Sigmoid colon (tissue), 7 donors: ENCODE results near the gene PTPRT. TPM values are rescaled to one million over a fixed set of nuclear protein-coding genes. Genes with fewer than 3 reads are reported as not detected.

Experiments
- DNase-seq: peaks from one replicate; pipeline ENCODE4 v3.0.0-alpha.2; 2019
- H3K27ac ChIP-seq, 4 donors: fragments of 200-600 bp; sonication (generic); one replicate each; pipeline ENCODE4 v1.5.1; 2016 to 2019; ENCODE audit warnings: mild to moderate bottlenecking in 1 of 4
- H3K27me3 ChIP-seq, 3 donors: fragments of 200-600 bp; sonication (generic); one replicate each; pipeline ENCODE4 v1.5.1; 2019; ENCODE audit warnings: mild to moderate bottlenecking in 1 of 3
- H3K36me3 ChIP-seq, 4 donors: fragments of 200-600 bp; sonication (generic); one replicate each; pipeline ENCODE4 v1.5.1; 2016 to 2019
- H3K4me1 ChIP-seq, 4 donors: fragments of 200-600 bp; sonication (generic); one replicate each; pipeline ENCODE4 v1.5.1; 2017 to 2019
- H3K4me3 ChIP-seq, 4 donors: fragments of 200-600 bp; sonication (generic); one replicate each; pipeline ENCODE4 v1.5.1; 2017 to 2019; ENCODE audit warnings: mild to moderate bottlenecking in 2 of 4, moderate library complexity in 1 of 4
- H3K9me3 ChIP-seq, 4 donors: fragments of 200-600 bp in 3 of 4; sonication (generic) in 3 of 4; one replicate each; pipeline versions ENCODE4 v1.5.1 to v1.6.1; 2013 to 2019
- EP300 ChIP-seq, 4 donors: sonication (generic); formaldehyde crosslinking; IDR thresholded peaks; one replicate each; pipeline ENCODE4 v1.6.1; 2017; ENCODE audit warnings: antibody characterized with exemption in 4 of 4
- POLR2A ChIP-seq, 2 donors: fragments of 450-650 bp; IDR thresholded peaks; one replicate each; pipeline ENCODE4 v1.6.1; 2016; ENCODE audit warnings: antibody characterized with exemption in 2 of 2, mild to moderate bottlenecking in 2 of 2, moderate library complexity in 2 of 2
- POLR2AphosphoS5 ChIP-seq, 4 donors: sonication (generic); formaldehyde crosslinking; IDR thresholded peaks; one replicate each; pipeline ENCODE4 v1.6.1; 2017; ENCODE audit warnings: antibody characterized with exemption in 4 of 4
- WGBS, 2 donors: extraction: QIAGEN DNeasy Blood & Tissue Kit; methylation state at CpG; one replicate each; pipeline ENCODE4 v1.1.7; 2013; 5-methylcytosine and 5-hydroxymethylcytosine counted together
- intact Hi-C: fragments of 100-400 bp; cut with DNase I; formaldehyde crosslinking; loops from one replicate; pipeline ENCODE4 v1.15.1; 2023
- polyA plus RNA-seq, 3 donors: library from polyadenylated mRNA; stranded (reverse); fragments of 200-250 nt; gene quantifications; one replicate each; pipeline ENCODE4 v1.2.3, GENCODE V29; 2013
- total RNA-seq, 4 donors: library from RNA; depleted of rRNA; stranded (reverse); fragments of >200 nt; gene quantifications; one replicate each; pipeline ENCODE4 v1.1.0, GENCODE V29; 2016
- TF ChIP-seq, protein P1 (sequence below), 4 experiments: fragments of 450-650 bp in 3 of 4; fragments of 200-600 bp in 1 of 4; IDR thresholded peaks; one replicate each; pipeline ENCODE4 v1.5.1; 2016 to 2019; ENCODE audit warnings: antibody characterized with exemption in 4 of 4, mild to moderate bottlenecking in 3 of 4, moderate library complexity in 2 of 4
- donor health status: healthy with polysubstance abuse.
- donor health status: Bipolar disorder and iron deficiency.
- donor health status: healthy.

PTPRT gene
- total and polyA plus RNA-seq, 7 donors = under 0.01 to 0.41 (median 0.12) TPM; not detected in 3

DNA sequence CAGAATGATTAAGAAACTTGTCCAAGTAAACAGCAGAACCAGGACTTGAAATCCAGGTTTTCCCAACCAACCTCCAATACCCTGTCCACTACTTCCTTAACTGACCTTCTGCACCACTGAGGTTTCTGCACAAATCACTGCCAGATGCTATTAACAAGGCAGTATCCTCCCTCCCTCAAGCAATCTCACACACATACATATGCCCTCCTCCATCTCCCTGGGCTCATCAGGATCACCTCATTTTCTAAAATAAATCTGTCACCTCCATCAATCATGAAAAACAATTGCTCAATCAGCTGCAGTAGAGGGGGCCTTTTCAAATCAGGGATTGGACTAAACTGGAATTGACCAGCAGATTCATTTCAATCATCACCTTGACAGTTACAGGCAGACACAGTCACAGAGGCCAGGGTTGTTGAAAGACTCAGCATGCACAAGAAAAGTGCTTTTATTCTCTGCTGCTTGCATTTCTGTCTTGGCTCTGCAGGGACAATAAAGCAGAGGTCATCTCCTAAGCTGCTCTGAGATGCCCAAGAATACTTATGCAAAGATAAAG, 539.4 kb downstream of the PTPRT start:
- intact Hi-C loops = no loop called here

DNA sequence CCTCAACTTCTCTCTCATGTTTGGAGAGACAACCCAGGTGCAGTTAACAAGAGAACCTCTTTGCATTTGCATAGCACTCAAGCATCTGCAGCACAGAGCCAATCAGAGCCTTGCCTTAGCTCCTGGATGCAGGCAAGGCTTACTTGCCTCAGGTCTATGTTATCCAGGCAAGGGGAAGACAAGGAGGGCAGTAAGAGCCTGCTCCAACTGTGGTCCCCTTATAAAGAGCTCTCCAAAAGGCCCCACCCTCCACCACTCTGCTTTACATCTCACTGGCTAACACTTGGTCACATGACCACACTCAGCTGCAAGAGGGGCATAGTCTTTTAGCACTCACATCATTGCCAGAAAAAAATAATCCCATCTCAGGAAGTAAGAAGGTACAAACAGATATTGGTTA, 540.0 kb downstream of the PTPRT start:
- H3K36me3 ChIP-seq = no peaks in the 10 kb centered on the region
- H3K27me3 ChIP-seq = no peaks in the 10 kb centered on the region
- no peak for DNase-seq
- H3K4me1 ChIP-seq = no peaks in the 10 kb centered on the region
- H3K9me3 ChIP-seq = no peaks in the 10 kb centered on the region
- TF ChIP-seq, protein P1, sequence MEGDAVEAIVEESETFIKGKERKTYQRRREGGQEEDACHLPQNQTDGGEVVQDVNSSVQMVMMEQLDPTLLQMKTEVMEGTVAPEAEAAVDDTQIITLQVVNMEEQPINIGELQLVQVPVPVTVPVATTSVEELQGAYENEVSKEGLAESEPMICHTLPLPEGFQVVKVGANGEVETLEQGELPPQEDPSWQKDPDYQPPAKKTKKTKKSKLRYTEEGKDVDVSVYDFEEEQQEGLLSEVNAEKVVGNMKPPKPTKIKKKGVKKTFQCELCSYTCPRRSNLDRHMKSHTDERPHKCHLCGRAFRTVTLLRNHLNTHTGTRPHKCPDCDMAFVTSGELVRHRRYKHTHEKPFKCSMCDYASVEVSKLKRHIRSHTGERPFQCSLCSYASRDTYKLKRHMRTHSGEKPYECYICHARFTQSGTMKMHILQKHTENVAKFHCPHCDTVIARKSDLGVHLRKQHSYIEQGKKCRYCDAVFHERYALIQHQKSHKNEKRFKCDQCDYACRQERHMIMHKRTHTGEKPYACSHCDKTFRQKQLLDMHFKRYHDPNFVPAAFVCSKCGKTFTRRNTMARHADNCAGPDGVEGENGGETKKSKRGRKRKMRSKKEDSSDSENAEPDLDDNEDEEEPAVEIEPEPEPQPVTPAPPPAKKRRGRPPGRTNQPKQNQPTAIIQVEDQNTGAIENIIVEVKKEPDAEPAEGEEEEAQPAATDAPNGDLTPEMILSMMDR (IDR thresholded peaks at IDR 0.05) = no peak
- no peak for TF ChIP-seq EP300 (IDR thresholded peaks at IDR 0.05)
- TF ChIP-seq POLR2A (IDR thresholded peaks at IDR 0.05) = no peak
- no peak for TF ChIP-seq POLR2AphosphoS5 (IDR thresholded peaks at IDR 0.05)
- intact Hi-C loops = no loop called here
- no peak overlapping the region for H3K27ac ChIP-seq
- H3K4me3 ChIP-seq = no peak overlapping the region

More for the DNA sequence above, 539.4 kb downstream of the PTPRT start:
- H3K9me3 ChIP-seq = no peaks in the 10 kb centered on the region
- no peak overlapping the region for H3K27ac ChIP-seq
- no peaks in the 10 kb centered on the region for H3K27me3 ChIP-seq
- DNase-seq = no peak
- TF ChIP-seq POLR2A (IDR thresholded peaks at IDR 0.05) (no peak), EP300 (IDR thresholded peaks at IDR 0.05) (no peak), POLR2AphosphoS5 (IDR thresholded peaks at IDR 0.05) (no peak)
- TF ChIP-seq, protein P1 (IDR thresholded peaks at IDR 0.05) = no peak
- H3K4me1 ChIP-seq = no peaks in the 10 kb centered on the region
- no peak overlapping the region for H3K4me3 ChIP-seq
- H3K36me3 ChIP-seq = no peaks in the 10 kb centered on the region

DNA sequence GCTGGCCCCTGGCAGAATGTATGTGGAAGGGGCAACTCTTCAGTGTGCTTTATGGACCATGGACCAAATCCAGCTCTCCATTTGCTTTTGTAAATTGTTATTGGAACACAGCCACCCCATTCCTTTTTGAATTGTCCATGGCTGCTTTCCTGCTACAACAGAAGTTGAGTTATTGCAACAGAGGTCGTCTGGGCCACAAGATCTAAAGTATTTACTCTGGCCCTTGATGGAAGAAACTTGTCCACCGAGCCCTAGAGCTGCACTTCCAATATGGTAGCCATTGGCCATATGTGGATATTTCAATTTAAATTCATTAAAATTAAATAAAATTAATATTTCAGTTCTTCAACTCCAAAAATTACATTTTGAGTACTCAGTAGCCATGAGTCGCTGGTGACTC, 543.5 kb downstream of the PTPRT start:
- DNase-seq = no peak
- intact Hi-C loops = no loop called here
- TF ChIP-seq POLR2A (IDR thresholded peaks at IDR 0.05) = no peak
- no peak for TF ChIP-seq EP300 (IDR thresholded peaks at IDR 0.05)
- TF ChIP-seq POLR2AphosphoS5 (IDR thresholded peaks at IDR 0.05) = no peak
- TF ChIP-seq, protein P1 (IDR thresholded peaks at IDR 0.05) = no peak
- no peaks in the 10 kb centered on the region for H3K27me3 ChIP-seq
- no peaks in the 10 kb centered on the region for H3K9me3 ChIP-seq
- no peak overlapping the region for H3K4me3 ChIP-seq
- 39 to 69% methylated on average over 3 of the region's 3 CpGs for WGBS, 2 donors
- no peaks in the 10 kb centered on the region for H3K36me3 ChIP-seq
- no peak overlapping the region for H3K27ac ChIP-seq
- H3K4me1 ChIP-seq = peaks cover 0 to 9% (median 3%) of the 10 kb centered on the region in 4 donors

DNA sequence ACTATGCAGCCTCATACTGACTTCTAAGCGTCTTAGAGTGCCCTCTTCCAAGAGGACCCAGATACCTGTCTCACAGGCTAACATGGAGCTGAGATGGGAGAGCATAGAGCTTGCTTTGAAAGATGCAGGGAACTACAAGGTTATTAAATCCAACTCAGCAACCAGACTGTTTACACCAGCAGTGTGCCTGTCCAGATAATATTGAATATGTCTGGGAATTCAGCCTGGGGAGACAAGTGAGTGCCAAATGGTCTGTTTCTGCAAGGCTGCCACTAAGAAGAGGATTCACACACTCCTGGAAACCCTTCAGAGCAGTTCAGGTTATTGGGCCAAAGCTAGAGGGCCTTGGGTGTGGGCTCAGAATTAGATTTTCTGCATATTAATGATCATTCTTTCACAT, 547.8 kb downstream of the PTPRT start:
- 65 to 81% methylated on average over 1 of the region's 1 CpG for WGBS, 2 donors
- TF ChIP-seq EP300 (IDR thresholded peaks at IDR 0.05) = no peak
- no peak for TF ChIP-seq POLR2A (IDR thresholded peaks at IDR 0.05)
- TF ChIP-seq, protein P1 (IDR thresholded peaks at IDR 0.05) = no peak
- no peak for TF ChIP-seq POLR2AphosphoS5 (IDR thresholded peaks at IDR 0.05)

DNA sequence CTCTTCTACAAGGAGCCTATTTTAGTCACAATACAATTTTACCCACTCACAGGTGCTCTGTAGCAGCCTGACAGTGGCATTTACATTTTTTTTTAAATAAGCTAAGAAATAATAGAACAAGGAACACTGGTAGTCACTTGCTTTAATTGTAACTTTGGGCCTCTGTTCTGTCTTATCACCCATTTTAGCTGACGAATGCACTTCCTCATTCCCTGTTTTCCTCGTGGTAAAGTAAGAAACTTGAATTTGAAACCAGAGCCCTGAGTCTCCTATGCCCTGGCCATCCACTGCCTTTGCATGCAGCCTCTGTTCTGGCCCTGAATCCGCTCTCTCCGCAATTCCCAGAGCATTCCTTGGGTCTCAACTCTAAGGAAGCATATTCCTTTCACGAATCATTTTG, 550.6 kb downstream of the PTPRT start:
- no peak overlapping the region for H3K27ac ChIP-seq
- TF ChIP-seq, protein P1 (IDR thresholded peaks at IDR 0.05) = no peak
- TF ChIP-seq POLR2A (IDR thresholded peaks at IDR 0.05) (no peak), POLR2AphosphoS5 (IDR thresholded peaks at IDR 0.05) (no peak), EP300 (IDR thresholded peaks at IDR 0.05) (no peak)
- H3K9me3 ChIP-seq = no peaks in the 10 kb centered on the region
- WGBS, 2 donors = 54 to 61% methylated on average over 5 of the region's 5 CpGs
- no peak for DNase-seq
- no peak overlapping the region for H3K4me3 ChIP-seq
- intact Hi-C loops = no loop called here
- no peaks in the 10 kb centered on the region for H3K36me3 ChIP-seq
- no peaks in the 10 kb centered on the region for H3K27me3 ChIP-seq
- H3K4me1 ChIP-seq = peaks cover 0 to 10% (median 4%) of the 10 kb centered on the region in 4 donors

More for the DNA sequence above, 547.8 kb downstream of the PTPRT start:
- no peaks in the 10 kb centered on the region for H3K9me3 ChIP-seq
- intact Hi-C loops = no loop called here
- no peak overlapping the region for H3K4me3 ChIP-seq
- no peak for DNase-seq
- H3K4me1 ChIP-seq = peaks cover 0 to 10% (median 4%) of the 10 kb centered on the region in 4 donors
- no peaks in the 10 kb centered on the region for H3K36me3 ChIP-seq
- no peaks in the 10 kb centered on the region for H3K27me3 ChIP-seq
- no peak overlapping the region for H3K27ac ChIP-seq
